A673 (cell line): ENCODE results near the gene SLC7A8. TPM values are rescaled to one million over a fixed set of nuclear protein-coding genes. Genes with fewer than 3 reads are reported as not detected.
"Not testable (repeated sequence)": the region's sequence is repeated elsewhere in the genome, so short reads cannot be mapped to it uniquely, and the experiment has no call there.

ENCODE experiments used
- BruUV-seq: library from RNA; stranded (reverse); fragments of 400-500 nt; replicated peaks from 2 replicates; lab custom pipeline; 2021; lab: Mats Ljungman, UMichigan
- CTCF ChIA-PET: fragments of 300-600 bp; sonication (Branson Sonifier 250); formaldehyde crosslinking; loops from one replicate; lab custom pipeline; 2022; ENCODE audit warnings: antibody characterized with exemption; lab: Charles Lee
- POLR2A ChIA-PET: fragments of 300-600 bp; sonication (Branson Sonifier 250); formaldehyde crosslinking; loops from one replicate; lab custom pipeline; 2022; ENCODE audit warnings: antibody characterized with exemption; ENCODE audit not compliant: low non-redundant PET; lab: Charles Lee
- DNase-seq: peaks from one replicate; pipeline ENCODE4 v3.0.0-alpha.2; 2015; ENCODE audit warnings: low spot score
- H3K27ac ChIP-seq: fragments of 200-600 bp; sonication (generic); 2 replicates; pipeline ENCODE4 v1.5.1; 2016; ENCODE audit warnings: mixed run types, low read depth, mild to moderate bottlenecking, mixed read lengths, antibody characterized with exemption, low read length; ENCODE audit not compliant: poor library complexity, severe bottlenecking
- H3K27me3 ChIP-seq: fragments of 200-600 bp; sonication (generic); replicated peaks from 2 replicates; pipeline ENCODE4 v1.6.1; 2017; ENCODE audit warnings: mixed run types, low read depth, mild to moderate bottlenecking, mixed read lengths, antibody characterized with exemption, low read length; ENCODE audit not compliant: insufficient read depth, poor library complexity
- H3K36me3 ChIP-seq: fragments of 200-600 bp; sonication (generic); 2 replicates; pipeline ENCODE4 v1.6.1; 2016; ENCODE audit warnings: mixed run types, mild to moderate bottlenecking, mixed read lengths, antibody characterized with exemption, low read length; ENCODE audit not compliant: insufficient read depth, poor library complexity, severe bottlenecking
- H3K4me1 ChIP-seq: fragments of 200-600 bp; sonication (generic); 2 replicates; pipeline ENCODE4 v1.6.1; 2017; ENCODE audit warnings: mixed run types, mild to moderate bottlenecking, mixed read lengths, antibody characterized with exemption, low read length; ENCODE audit not compliant: insufficient read depth, poor library complexity, severe bottlenecking
- H3K4me3 ChIP-seq: fragments of 200-600 bp; sonication (generic); 2 replicates; pipeline ENCODE4 v1.5.1; 2016; ENCODE audit warnings: low read depth, mixed run types, mild to moderate bottlenecking, mixed read lengths, low read length; ENCODE audit not compliant: poor library complexity, severe bottlenecking
- H3K9me3 ChIP-seq: fragments of 200-600 bp; sonication (generic); 2 replicates; pipeline ENCODE4 v1.6.1; 2016; ENCODE audit warnings: mixed run types, low read depth, mild to moderate bottlenecking, mixed read lengths, antibody characterized with exemption, low read length; ENCODE audit not compliant: poor library complexity, severe bottlenecking
- EZH2 ChIP-seq: fragments of 200-600 bp; sonication (generic); IDR thresholded peaks from 2 replicates; pipeline ENCODE4 v1.6.1; 2017; ENCODE audit warnings: borderline replicate concordance, low read depth, mild to moderate bottlenecking, mixed read lengths, antibody characterized with exemption, low read length; ENCODE audit not compliant: poor library complexity, severe bottlenecking
- intact Hi-C: fragments of 100-400 bp; cut with micrococcal nuclease; formaldehyde crosslinking; loops from one replicate; pipeline ENCODE4 v1.10.0; 2022; ENCODE audit not compliant: unreplicated experiment
- total RNA-seq: library from RNA; stranded (reverse); gene quantifications from 2 replicates; pipeline ENCODE4 v1.2.3, GENCODE V29; 2021
- TF ChIP-seq, protein P1 (sequence below): fragments of 300-800, 200-600 bp; sonication (generic); conservative IDR thresholded peaks from 2 replicates; pipeline ENCODE4 v1.5.1; 2017; ENCODE audit warnings: low read depth, mild to moderate bottlenecking, antibody characterized with exemption, low read length, moderate library complexity, mixed read lengths

The SLC7A8 gene
- total RNA-seq, 1 experiment from 2014 or later: 18.3 TPM

DNA sequence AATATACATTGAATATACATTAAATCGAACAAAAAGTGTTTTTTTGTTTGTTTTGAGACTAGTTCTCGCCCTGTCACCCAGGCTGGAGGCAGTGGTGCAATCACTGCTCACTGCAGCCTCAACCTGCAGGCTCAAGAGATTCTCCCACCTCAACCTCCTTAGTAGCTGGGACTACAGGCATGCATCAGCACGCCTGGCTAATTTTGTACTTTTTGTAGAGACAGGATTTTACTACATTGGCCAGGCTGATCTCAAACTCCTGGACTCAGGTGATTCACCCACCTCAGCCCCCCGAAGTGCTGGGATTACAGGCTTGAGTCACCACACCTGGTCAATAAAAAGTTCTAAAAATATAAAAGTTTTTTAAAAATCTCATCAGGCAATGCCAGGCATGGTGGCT is 44.1 kb upstream of the SLC7A8 start:
- TF ChIP-seq EZH2: no peak
- TF ChIP-seq, protein P1, sequence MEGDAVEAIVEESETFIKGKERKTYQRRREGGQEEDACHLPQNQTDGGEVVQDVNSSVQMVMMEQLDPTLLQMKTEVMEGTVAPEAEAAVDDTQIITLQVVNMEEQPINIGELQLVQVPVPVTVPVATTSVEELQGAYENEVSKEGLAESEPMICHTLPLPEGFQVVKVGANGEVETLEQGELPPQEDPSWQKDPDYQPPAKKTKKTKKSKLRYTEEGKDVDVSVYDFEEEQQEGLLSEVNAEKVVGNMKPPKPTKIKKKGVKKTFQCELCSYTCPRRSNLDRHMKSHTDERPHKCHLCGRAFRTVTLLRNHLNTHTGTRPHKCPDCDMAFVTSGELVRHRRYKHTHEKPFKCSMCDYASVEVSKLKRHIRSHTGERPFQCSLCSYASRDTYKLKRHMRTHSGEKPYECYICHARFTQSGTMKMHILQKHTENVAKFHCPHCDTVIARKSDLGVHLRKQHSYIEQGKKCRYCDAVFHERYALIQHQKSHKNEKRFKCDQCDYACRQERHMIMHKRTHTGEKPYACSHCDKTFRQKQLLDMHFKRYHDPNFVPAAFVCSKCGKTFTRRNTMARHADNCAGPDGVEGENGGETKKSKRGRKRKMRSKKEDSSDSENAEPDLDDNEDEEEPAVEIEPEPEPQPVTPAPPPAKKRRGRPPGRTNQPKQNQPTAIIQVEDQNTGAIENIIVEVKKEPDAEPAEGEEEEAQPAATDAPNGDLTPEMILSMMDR: no peak
- POLR2A ChIA-PET: no interaction called here
- H3K36me3 ChIP-seq: no peaks in the 10 kb centered on the region
- no peak overlapping the region for H3K4me3 ChIP-seq
- no peak overlapping the region for H3K27ac ChIP-seq
- CTCF ChIA-PET: no interaction called here
- no peaks in the 10 kb centered on the region for H3K4me1 ChIP-seq
- H3K27me3 ChIP-seq: peaks cover under 1% of the 10 kb centered on the region
- no TSS peak for BruUV-seq
- no peaks in the 10 kb centered on the region for H3K9me3 ChIP-seq
- no peak for DNase-seq
- intact Hi-C loops: no loop called here

DNA sequence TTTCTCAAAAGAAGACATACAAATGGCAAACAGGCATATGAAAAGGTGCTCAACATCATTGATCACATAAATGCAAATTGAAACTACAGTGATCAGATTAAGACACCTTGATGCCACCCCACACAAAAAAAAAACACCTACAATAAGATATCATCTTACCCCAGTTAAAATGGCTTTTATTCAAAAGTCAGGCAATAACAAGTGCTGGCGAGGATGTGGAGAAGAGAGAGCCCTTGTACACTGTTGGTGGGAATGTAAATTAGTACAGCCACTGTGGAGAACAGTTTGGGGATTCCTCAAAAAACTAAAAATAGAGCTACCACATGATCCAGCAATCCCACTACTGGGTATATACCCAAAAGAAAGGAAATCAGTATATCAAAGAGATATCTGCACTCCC is 41.5 kb upstream of the SLC7A8 start:
- DNase-seq, H3K36me3 ChIP-seq, H3K9me3 ChIP-seq, H3K27ac ChIP-seq, intact Hi-C loops, H3K4me3 ChIP-seq, POLR2A ChIA-PET, H3K27me3 ChIP-seq, H3K4me1 ChIP-seq, BruUV-seq: not testable (repeated sequence)
- CTCF ChIA-PET: interaction anchor here (0.6 kb wide), 1 partner anchor 19 kb away, joined by 4 read pairs; no protein-coding TSS in a partner anchor

DNA sequence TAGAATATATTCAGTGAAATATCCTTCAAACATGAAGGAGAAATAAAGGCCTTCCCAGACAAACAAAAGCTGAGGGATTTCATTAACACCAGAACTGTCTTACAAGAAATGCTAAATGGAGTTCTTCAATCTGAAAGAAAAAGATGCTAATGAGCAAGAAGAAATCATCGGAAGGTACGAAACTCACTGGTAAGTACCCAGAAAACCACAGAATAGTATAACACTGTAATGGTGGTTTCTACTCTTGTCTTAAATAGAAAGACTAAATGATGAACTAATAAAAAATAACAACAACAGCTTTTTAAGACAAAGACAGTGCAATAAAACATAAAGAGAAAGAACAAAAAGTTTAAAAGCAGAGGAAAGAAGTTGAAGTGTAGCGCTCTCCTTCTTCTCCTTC is 35.6 kb upstream of the SLC7A8 start:
- no peak for TF ChIP-seq EZH2
- TF ChIP-seq, protein P1: no peak
- Histone ChIP-seq H3K4me1 (no peaks in the 10 kb centered on the region), H3K27ac (no peak overlapping the region), H3K27me3 (peaks cover 3% of the 10 kb centered on the region), H3K9me3 (no peaks in the 10 kb centered on the region), H3K36me3 (no peaks in the 10 kb centered on the region), H3K4me3 (no peak overlapping the region)
- DNase-seq: no peak
- intact Hi-C loops: no loop called here
- no TSS peak for BruUV-seq
- CTCF ChIA-PET: no interaction called here
- POLR2A ChIA-PET: interaction anchor here (0.6 kb wide), 1 partner anchor 306 kb away, joined by 3 read pairs; no protein-coding TSS in a partner anchor
